DMS153 (cell line): ENCODE data around the gene CERS1.

Experiments
- DNase-seq: peaks from one replicate; lab custom pipeline; 2025; lab: John Stamatoyannopoulos, UW

CERS1 gene

GRCh38 chr19:18870531-18871172 is 25.3 kb downstream of the CERS1 start:
- no peak for DNase-seq

- DNase-seq = no peak
Measured at GRCh38 chr19:18869781-18870530, 26.0 kb downstream of the CERS1 start.

DNA sequence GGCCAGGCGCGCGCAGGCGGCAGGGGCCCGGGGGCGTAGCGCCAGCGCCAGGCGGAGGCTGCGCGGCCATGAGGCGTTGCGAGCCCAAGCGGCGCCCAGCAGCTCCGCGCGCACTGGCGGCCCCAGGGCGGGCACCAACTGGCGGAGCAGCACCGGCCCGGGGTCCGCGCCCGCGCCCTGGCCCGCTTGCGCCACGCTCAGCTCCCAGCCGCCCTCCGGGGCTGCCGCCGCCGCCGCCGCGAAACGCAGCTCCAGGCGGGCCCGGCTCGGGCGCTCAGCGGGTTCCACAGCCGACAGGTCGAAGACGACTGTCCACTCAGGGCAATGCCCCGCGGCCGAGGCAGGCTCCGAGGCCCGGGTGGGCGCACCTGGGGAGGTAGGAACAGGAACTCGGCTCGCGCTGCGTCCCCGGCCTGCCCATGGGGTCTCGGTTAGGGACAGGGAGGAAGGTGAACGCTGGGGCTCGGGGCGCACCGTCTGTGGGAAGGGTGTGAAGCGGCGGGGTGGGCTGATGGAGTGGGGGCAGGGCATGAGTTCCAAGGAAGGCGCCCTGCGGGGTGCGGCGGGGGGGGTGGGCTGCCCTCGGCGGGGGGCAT is 26.8 kb downstream of the CERS1 start:
- DNase-seq = no peak

DNA sequence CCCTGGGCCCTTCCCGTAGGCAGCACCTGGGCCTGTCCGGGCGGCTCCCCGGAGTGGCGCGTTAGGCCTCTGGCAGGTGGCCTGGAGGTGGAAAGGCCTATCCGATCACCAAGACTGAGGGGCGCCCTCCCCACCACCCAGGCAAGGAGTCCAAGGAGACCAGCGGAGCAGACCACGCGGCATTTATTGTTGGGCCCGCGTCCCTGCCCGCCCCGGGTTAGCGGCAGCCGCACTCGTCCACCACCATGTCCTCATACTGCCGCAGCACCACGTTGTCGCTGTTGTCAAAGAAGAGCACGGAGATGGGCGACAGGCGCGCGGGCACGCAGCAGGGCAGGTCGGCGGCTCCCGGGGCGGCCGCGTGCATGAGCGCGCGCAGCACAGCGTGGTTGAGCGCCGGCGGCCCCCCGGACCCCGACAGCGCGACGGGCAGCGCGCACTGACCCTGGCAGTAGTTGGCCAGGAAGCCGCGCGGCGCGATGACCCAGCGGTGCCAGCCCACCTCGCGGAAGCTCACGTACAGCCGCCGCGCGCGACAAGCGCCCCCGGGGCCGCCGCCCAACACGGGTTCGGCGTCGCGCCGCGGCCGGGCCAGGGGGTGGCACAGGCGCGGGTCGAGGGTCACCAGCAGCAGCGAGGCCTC is 27.5 kb downstream of the CERS1 start:
- no peak for DNase-seq

- no peak for DNase-seq
Measured at GRCh38 chr19:18867751-18868150, 28.2 kb downstream of the CERS1 start.

DNA sequence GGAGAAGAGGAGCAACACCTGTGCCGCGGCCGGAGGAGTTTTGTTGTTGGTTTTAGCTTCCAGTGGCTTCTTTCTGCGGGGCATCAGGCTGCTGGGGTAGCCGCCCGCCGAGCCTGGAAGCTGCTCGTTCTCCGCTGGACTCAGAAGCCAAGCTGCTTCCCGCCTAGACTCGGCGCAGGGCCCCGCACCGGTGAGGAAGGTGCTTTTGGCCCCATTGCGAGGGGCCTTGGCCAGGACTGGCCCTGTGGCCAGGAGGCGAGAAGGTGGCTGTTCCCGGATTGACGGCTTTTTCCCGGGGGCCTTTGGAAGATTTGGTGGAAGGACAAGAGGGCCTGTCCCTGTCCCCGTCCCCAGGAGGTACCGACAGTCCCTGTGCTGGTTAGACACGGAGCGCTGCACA is 28.8 kb downstream of the CERS1 start:
- DNase-seq = no peak

GRCh38 chr19:18866800-18867123 is 29.2 kb downstream of the CERS1 start:
- DNase-seq = no peak

DNA sequence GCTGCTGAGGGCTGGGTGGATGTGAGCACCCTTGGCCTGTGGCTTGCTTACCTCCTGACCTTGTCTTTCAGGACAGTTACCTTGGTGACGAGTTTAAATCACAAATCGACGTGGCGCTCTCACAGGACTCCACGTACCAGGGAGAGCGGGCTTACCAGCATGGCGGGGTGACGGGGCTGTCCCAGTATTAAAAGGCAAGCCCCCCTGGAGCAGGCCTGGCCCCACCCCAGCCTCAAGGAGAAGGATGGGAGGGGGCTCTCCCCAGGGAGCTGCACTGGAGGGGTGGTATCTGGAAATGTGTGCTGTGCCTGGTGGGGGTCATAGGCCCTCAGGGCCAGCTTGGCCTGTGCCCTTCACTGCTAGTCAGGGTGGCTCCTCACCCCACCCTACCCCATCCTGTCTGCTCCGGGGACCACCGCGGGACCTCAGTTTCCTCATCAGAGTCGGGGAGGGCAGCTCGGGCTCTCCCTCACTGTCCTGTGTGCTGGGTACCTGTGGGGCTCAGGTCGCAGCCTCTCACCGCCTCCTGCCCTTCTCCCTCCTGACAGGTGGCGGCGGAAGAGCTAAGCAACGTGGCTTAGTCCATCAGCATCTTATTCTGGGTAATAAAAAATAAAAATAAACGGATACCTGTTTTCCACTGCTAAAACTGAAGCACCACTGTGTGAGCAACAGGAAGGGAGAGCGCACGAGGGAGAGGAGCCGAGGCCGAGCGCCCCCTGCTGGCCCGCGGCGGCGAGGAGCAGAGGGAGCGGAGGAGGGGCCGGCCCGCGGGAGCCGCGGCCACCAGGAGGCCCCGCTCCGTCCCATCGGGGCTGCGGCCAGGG is 29.8 kb downstream of the CERS1 start:
- no peak for DNase-seq

GRCh38 chr19:18865106-18865972 is 30.6 kb downstream of the CERS1 start:
- DNase-seq = no peak

GRCh38 chr19:18863843-18864362 is 32.1 kb downstream of the CERS1 start:
- DNase-seq = no peak

DNA sequence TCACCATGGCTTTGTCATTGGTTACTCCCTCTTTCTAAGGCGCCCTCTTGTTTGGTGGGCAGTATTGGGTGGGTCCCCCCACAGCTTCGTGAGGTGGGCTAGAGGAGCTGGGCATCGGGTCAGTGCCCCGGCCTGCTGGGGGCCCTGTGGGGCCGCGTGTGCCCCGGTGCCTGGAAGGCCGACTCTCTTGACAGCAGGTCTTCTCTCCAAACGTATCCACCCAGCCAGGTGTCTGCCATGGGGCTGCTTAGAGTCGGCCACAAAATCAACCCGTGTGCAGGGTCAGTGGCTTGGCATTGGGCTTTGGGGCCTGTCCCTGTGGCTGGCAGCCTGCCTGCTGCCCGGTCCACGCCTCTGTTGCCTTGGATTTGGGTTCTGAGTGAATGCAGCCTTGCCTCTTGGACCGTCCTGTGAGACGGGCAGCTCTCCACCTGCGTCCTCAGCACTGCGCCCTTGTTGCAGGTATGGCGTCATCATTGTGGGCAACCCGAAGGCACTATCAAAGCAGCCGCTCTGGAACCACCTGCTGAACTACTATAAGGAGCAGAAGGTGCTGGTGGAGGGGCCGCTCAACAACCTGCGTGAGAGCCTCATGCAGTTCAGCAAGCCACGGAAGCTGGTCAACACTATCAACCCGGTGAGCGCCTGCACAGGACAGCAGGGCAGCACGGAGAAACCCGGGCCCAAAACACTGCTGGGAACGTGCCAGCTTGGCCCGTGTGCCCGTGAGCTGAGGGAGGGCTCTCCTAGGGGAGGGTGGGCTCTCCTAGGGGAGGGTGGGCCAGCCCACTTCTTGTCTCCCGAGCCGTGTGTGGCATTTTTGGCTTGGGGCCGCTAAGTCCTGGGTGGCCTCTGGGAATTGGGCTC is 32.7 kb downstream of the CERS1 start:
- no peak for DNase-seq

DNA sequence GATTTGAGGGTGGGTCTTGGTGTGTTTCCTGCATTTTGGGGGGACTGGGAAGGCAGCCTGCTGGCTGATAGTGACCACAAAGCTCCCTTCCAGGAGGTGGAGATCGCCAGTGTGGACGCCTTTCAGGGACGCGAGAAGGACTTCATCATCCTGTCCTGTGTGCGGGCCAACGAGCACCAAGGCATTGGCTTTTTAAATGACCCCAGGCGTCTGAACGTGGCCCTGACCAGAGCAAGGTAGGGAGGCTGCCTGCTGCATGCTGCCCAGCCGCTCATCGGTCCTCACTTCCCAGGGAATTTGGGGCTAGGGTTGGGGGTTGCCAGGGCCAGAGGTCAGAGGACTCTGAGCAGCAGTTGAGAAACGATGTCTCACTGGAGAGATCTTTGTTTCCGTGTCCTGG is 34.0 kb downstream of the CERS1 start:
- DNase-seq = no peak

DNA sequence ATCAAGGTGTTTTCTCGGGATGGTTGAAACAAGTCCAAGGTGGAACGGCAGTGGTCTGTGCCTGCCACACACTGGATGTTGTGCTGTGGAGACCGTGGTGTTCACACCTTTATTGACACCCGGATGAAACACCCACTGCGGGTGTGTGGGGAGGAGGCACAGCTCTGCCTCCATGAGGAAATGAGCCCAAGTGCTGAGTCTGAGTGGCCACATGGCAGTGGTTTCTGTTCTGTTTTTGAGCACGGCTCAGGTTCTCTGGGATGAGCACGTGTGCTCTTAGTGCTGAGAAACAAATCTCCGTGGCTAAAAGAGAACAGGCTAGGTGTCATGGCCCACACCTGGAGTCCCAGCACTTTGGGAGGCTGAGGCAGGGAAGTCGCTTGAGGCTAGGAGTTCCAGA is 34.7 kb downstream of the CERS1 start:
- no peak for DNase-seq

DNA sequence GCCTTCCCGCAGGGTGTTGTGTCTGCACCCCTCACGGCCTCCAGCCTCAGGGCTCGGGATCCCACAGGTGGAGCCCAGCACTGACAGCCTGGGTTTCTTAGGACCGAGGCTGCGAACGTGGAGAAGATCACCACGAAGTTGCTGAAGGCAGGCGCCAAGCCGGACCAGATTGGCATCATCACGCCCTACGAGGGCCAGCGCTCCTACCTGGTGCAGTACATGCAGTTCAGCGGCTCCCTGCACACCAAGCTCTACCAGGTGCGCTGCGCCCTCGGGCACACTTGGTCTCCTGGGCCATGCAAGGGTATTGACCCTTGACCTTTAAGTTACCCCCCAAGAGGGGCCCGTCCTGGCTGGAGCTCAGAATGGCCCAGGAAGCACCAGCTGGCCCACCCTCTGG is 35.2 kb downstream of the CERS1 start:
- no peak for DNase-seq

GRCh38 chr19:18860302-18860700 is 35.7 kb downstream of the CERS1 start:
- no peak for DNase-seq

- no peak for DNase-seq
Measured at GRCh38 chr19:18859676-18860301, 36.2 kb downstream of the CERS1 start.

- no peak for DNase-seq
Measured at GRCh38 chr19:18858906-18859646, 36.9 kb downstream of the CERS1 start.

- no peak for DNase-seq
Measured at GRCh38 chr19:18857223-18857622, 38.7 kb downstream of the CERS1 start.
